Neural crest cell (in vitro differentiated cells): ENCODE measurements around the gene CPNE8. TPM values are rescaled to one million over a fixed set of nuclear protein-coding genes. Genes with fewer than 3 reads are reported as not detected.

Experiments used
- DNase-seq: peaks from one replicate; pipeline ENCODE4 v3.0.0; 2021; ENCODE audit warnings: low read depth, mixed read lengths, low spot score
- H3K27ac Mint-ChIP-seq: one replicate; pipeline ENCODE4 v1.8.0; 2021; ENCODE audit warnings: mild to moderate bottlenecking, mixed read lengths; ENCODE audit not compliant: unreplicated experiment
- H3K27me3 Mint-ChIP-seq: 2 replicates; pipeline ENCODE4 v1.8.0; 2021; ENCODE audit warnings: low read depth, mild to moderate bottlenecking, mixed read lengths
- H3K36me3 Mint-ChIP-seq: 2 replicates; pipeline ENCODE4 v1.8.0; 2021; ENCODE audit warnings: low read depth, mild to moderate bottlenecking, mixed read lengths
- H3K4me1 Mint-ChIP-seq: 2 replicates; pipeline ENCODE4 v1.8.0; 2021; ENCODE audit warnings: mixed read lengths
- H3K4me3 Mint-ChIP-seq: one replicate; pipeline ENCODE4 v1.8.0; 2021; ENCODE audit warnings: mild to moderate bottlenecking, mixed read lengths
- H3K9me3 Mint-ChIP-seq: 2 replicates; pipeline ENCODE4 v1.8.0; 2021; ENCODE audit warnings: mixed read lengths
- CTCF ChIP-seq: fragments of 200-600 bp; sonication (generic); conservative IDR thresholded peaks from 2 replicates; pipeline ENCODE4 v1.5.0; 2021; ENCODE audit warnings: antibody characterized with exemption, mild to moderate bottlenecking
- total RNA-seq: library from RNA; stranded (reverse); gene quantifications from 2 replicates; pipeline ENCODE4 v1.2.1, GENCODE V29; 2021

Gene CPNE8
- total RNA-seq, 1 donor from 2014 or later, result 7.0 TPM

- no peak for DNase-seq
- Mint-ChIP-seq H3K27ac (no peak overlapping the region), H3K9me3 (no peaks in the 10 kb centered on the region), H3K27me3 (no peaks in the 10 kb centered on the region), H3K4me1 (peaks cover 4% of the 10 kb centered on the region), H3K4me3 (no peak overlapping the region), H3K36me3 (no peaks in the 10 kb centered on the region)
- TF ChIP-seq CTCF, result no peak
These were observed 13.8 kb upstream of the CPNE8 start for GRCh38 chr12:38919191-38919590.

- no peak overlapping the region for H3K4me3 Mint-ChIP-seq
- no peak for DNase-seq
- H3K9me3 Mint-ChIP-seq, result no peaks in the 10 kb centered on the region
- TF ChIP-seq CTCF, result no peak
- H3K27me3 Mint-ChIP-seq, result no peaks in the 10 kb centered on the region
- no peak overlapping the region for H3K27ac Mint-ChIP-seq
- peaks cover 4% of the 10 kb centered on the region for H3K4me1 Mint-ChIP-seq
- no peaks in the 10 kb centered on the region for H3K36me3 Mint-ChIP-seq
These were observed 10.2 kb upstream of the CPNE8 start for GRCh38 chr12:38915429-38916182.

- H3K36me3 Mint-ChIP-seq, result no peaks in the 10 kb centered on the region
- peaks cover 7% of the 10 kb centered on the region for H3K27me3 Mint-ChIP-seq
- no peak overlapping the region for H3K4me3 Mint-ChIP-seq
- peaks cover 8% of the 10 kb centered on the region for H3K4me1 Mint-ChIP-seq
- H3K27ac Mint-ChIP-seq, result no peak overlapping the region
- no peaks in the 10 kb centered on the region for H3K9me3 Mint-ChIP-seq
- no peak for DNase-seq
- TF ChIP-seq CTCF, result no peak
These were observed 6.7 kb upstream of the CPNE8 start for GRCh38 chr12:38912116-38912515.

GRCh38 chr12:38911611-38912010 lies 6.2 kb upstream of the CPNE8 start:
- Mint-ChIP-seq H3K27me3 (peaks cover 8% of the 10 kb centered on the region), H3K9me3 (no peaks in the 10 kb centered on the region), H3K4me3 (no peak overlapping the region), H3K4me1 (peaks cover 12% of the 10 kb centered on the region), H3K27ac (no peak overlapping the region), H3K36me3 (no peaks in the 10 kb centered on the region)
- DNase-seq, result no peak
- no peak for TF ChIP-seq CTCF

GRCh38 chr12:38907201-38907923 lies 2.0 kb upstream of the CPNE8 start:
- no peak for TF ChIP-seq CTCF
- Mint-ChIP-seq H3K4me1 (peaks cover 30% of the 10 kb centered on the region), H3K27me3 (peaks cover 14% of the 10 kb centered on the region)

More at GRCh38 chr12:38907201-38907923, 2.0 kb upstream of the CPNE8 start:
- Mint-ChIP-seq H3K9me3 (no peaks in the 10 kb centered on the region), H3K4me3 (peak overlapping the region; percentile 97), H3K36me3 (no peaks in the 10 kb centered on the region), H3K27ac (no peak overlapping the region)
- no peak for DNase-seq
